ENCODE measurements around the gene POU2AF2.
"Not testable (repeated sequence)": the region's sequence is repeated elsewhere in the genome, so short reads cannot be mapped to it uniquely, and the experiment has no call there.

GRCh38 chr11:111268303-111268702, 22.8 kb downstream of the POU2AF2 start:
- not testable (repeated sequence) for TF ChIP-seq POLR2A (IDR thresholded peaks at IDR 0.05; ENCODE audit: low read length); GATA1 (IDR thresholded peaks at IDR 0.05; ENCODE audit: low read depth, low read length)
